OCI-LY1 (cell line): ENCODE data around the gene ATP6V0A1.
"Not testable (repeated sequence)": the region's sequence is repeated elsewhere in the genome, so short reads cannot be mapped to it uniquely, and the experiment has no call there.

Source experiments
- CTCF ChIP-seq: fragments of 200-600 bp; sonication (generic), shearing (Covaris generic); IDR thresholded peaks from 2 replicates; pipeline ENCODE4 v1.5.1; 2017; ENCODE audit warnings: mild to moderate bottlenecking, antibody characterized with exemption, low read length, moderate library complexity, mixed read lengths
- EZH2 ChIP-seq: fragments of 200-600 bp; sonication (generic), shearing (Covaris generic); IDR thresholded peaks from 2 replicates; pipeline ENCODE4 v1.8.0; 2017; ENCODE audit warnings: borderline replicate concordance, mixed run types, mild to moderate bottlenecking, antibody characterized with exemption, low read length, moderate library complexity, mixed read lengths

- not testable (repeated sequence) for TF ChIP-seq CTCF, EZH2
Measured at GRCh38 chr17:42449176-42449575, 9.5 kb upstream of the ATP6V0A1 start.
